H1 (cell line): ENCODE measurements around the gene PATJ. TPM values are rescaled to one million over a fixed set of nuclear protein-coding genes. Genes with fewer than 3 reads are reported as not detected.

ENCODE experiments used
- CTCF ChIA-PET: fragments of 300-600 bp; sonication (Branson Sonifier 250); formaldehyde crosslinking; loops from one replicate; lab custom pipeline; 2021; ENCODE audit not compliant: partially characterized antibody; lab: Charles Lee
- POLR2A ChIA-PET: fragments of 300-600 bp; sonication (Branson Sonifier 250); formaldehyde crosslinking; loops from one replicate; lab custom pipeline; 2021; ENCODE audit warnings: inconsistent platforms; ENCODE audit not compliant: partially characterized antibody; lab: Charles Lee
- DNase-seq, 2 experiments: peaks; one replicate each; pipeline versions ENCODE4 v3.0.0 to v3.0.0-alpha.2; 2010 to 2022; ENCODE audit warnings: low spot score in 2 of 2, low read depth in 1 of 2, mixed read lengths in 1 of 2
- FAIRE-seq: peaks from 2 replicates; lab custom pipeline; 2011; peaks lifted over from hg19 to GRCh38; lab: Jason Lieb, UNC
- H2AFZ ChIP-seq: 2 replicates; pipeline ENCODE4 v1.8.1; 2012; ENCODE audit warnings: low read length, inconsistent platforms
- H2AK5ac ChIP-seq: 2 replicates; pipeline ENCODE4 v1.6.1; 2013; ENCODE audit warnings: low read depth, low read length
- H2BK120ac ChIP-seq: replicated peaks from 2 replicates; pipeline ENCODE3; 2013; ENCODE audit warnings: low read depth, low read length, inconsistent platforms
- H2BK12ac ChIP-seq: 2 replicates; pipeline ENCODE4 v1.6.1; 2013; ENCODE audit warnings: low read depth, low read length
- H2BK15ac ChIP-seq: 2 replicates; pipeline ENCODE4 v1.6.1; 2013; ENCODE audit warnings: low read length
- H2BK20ac ChIP-seq: 2 replicates; pipeline ENCODE4 v1.6.1; 2013; ENCODE audit warnings: low read length
- H2BK5ac ChIP-seq: 2 replicates; pipeline ENCODE4 v1.6.1; 2013; ENCODE audit warnings: low read depth, low read length
- H3K14ac ChIP-seq: 2 replicates; pipeline ENCODE4 v1.6.1; 2013; ENCODE audit warnings: inconsistent platforms; ENCODE audit not compliant: insufficient read length
- H3K18ac ChIP-seq: 2 replicates; pipeline ENCODE4 v1.6.1; 2013; ENCODE audit warnings: low read length; ENCODE audit errors: extremely low read depth
- H3K23ac ChIP-seq: 2 replicates; pipeline ENCODE4 v1.6.1; 2013; ENCODE audit warnings: inconsistent platforms; ENCODE audit not compliant: insufficient read length
- H3K23me2 ChIP-seq: 2 replicates; pipeline ENCODE4 v1.6.1; 2013; ENCODE audit warnings: low read depth, low read length
- H3K27ac ChIP-seq: 2 replicates; pipeline ENCODE4 v1.6.1; 2011; ENCODE audit warnings: low read depth, low read length, inconsistent platforms
- H3K27me3 ChIP-seq, 4 experiments: replicated peaks in 1 of 4; 1 replicate in 1 of 4; 2 replicates in 3 of 4; pipeline versions ENCODE4 v1.6.1 to v1.8.1; 2011 to 2013; ENCODE audit warnings: low read length in 3 of 4, mild to moderate bottlenecking in 3 of 4, inconsistent platforms in 2 of 4, mixed read lengths in 2 of 4, moderate library complexity in 1 of 4; ENCODE audit not compliant: control insufficient read depth in 3 of 4, insufficient read depth in 3 of 4; ENCODE audit errors: extremely low read depth in 1 of 4
- H3K36me3 ChIP-seq, 4 experiments: 2 replicates each; pipeline versions ENCODE4 v1.6.1 to v1.8.1; 2011 to 2013; ENCODE audit warnings: mild to moderate bottlenecking in 4 of 4, low read length in 3 of 4, moderate library complexity in 2 of 4, control low read depth in 1 of 4, inconsistent platforms in 1 of 4; ENCODE audit not compliant: insufficient read depth in 4 of 4, control insufficient read depth in 2 of 4
- H3K4ac ChIP-seq: replicated peaks from 2 replicates; pipeline ENCODE3; 2013; ENCODE audit warnings: low read length, low read depth, mixed read lengths, inconsistent platforms; ENCODE audit not compliant: insufficient read length
- H3K4me1 ChIP-seq, 4 experiments: replicated peaks in 1 of 4; 1 replicate in 1 of 4; 2 replicates in 3 of 4; pipeline versions ENCODE4 v1.6.1 to v1.8.1; 2011 to 2013; ENCODE audit warnings: low read length in 3 of 4, inconsistent platforms in 2 of 4, mixed read lengths in 1 of 4; ENCODE audit not compliant: insufficient read depth in 4 of 4, control insufficient read depth in 3 of 4
- H3K4me2 ChIP-seq, 2 experiments: 2 replicates each; pipeline versions ENCODE4 v1.6.1 to v1.8.1; 2011 to 2013; ENCODE audit warnings: low read depth in 2 of 2, low read length in 2 of 2, control low read depth in 1 of 2, inconsistent platforms in 1 of 2, mild to moderate bottlenecking in 1 of 2; ENCODE audit not compliant: insufficient read depth in 1 of 2
- H3K4me3 ChIP-seq, 4 experiments: fragments of 200-600, 300-600 bp in 1 of 4; sonication (generic), shearing (Covaris generic), sonication (Bioruptor Twin) in 1 of 4; 2 replicates each; pipeline versions ENCODE4 v1.5.1 to v1.8.1; 2011 to 2016; ENCODE audit warnings: low read length in 4 of 4, low read depth in 3 of 4, control low read depth in 2 of 4, inconsistent platforms in 2 of 4, mild to moderate bottlenecking in 2 of 4, mixed read lengths in 1 of 4, moderate library complexity in 1 of 4; ENCODE audit not compliant: insufficient read depth in 2 of 4; ENCODE audit errors: extremely low read depth in 1 of 4
- H3K56ac ChIP-seq: replicated peaks from 2 replicates; pipeline ENCODE3; 2013; ENCODE audit warnings: low read depth, mild to moderate bottlenecking, mixed read lengths, low read length, inconsistent platforms; ENCODE audit not compliant: insufficient read length
- H3K79me1 ChIP-seq: 2 replicates; pipeline ENCODE4 v1.6.1; 2013; ENCODE audit warnings: low read depth, low read length, control low read depth
- H3K79me2 ChIP-seq, 2 experiments: 2 replicates each; pipeline versions ENCODE4 v1.6.1 to v1.8.1; 2012 to 2013; ENCODE audit warnings: low read length in 2 of 2, mild to moderate bottlenecking in 2 of 2, inconsistent platforms in 1 of 2; ENCODE audit not compliant: insufficient read depth in 2 of 2, control insufficient read depth in 1 of 2
- H3K9ac ChIP-seq, 4 experiments: replicated peaks in 1 of 4; 1 replicate in 1 of 4; 2 replicates in 3 of 4; pipeline versions ENCODE4 v1.6.1 to v1.8.1; 2011 to 2013; ENCODE audit warnings: low read depth in 3 of 4, low read length in 3 of 4, control low read depth in 2 of 4, mild to moderate bottlenecking in 2 of 4, moderate library complexity in 2 of 4, inconsistent platforms in 1 of 4; ENCODE audit errors: extremely low read depth in 1 of 4
- H3K9me3 ChIP-seq, 2 experiments: 2 replicates each; pipeline versions ENCODE4 v1.6.1 to v1.8.1; 2012 to 2013; ENCODE audit warnings: mild to moderate bottlenecking in 2 of 2, moderate library complexity in 2 of 2, control low read depth in 1 of 2, inconsistent platforms in 1 of 2, low read depth in 1 of 2, low read length in 1 of 2, mixed read lengths in 1 of 2; ENCODE audit not compliant: insufficient read depth in 2 of 2
- H4K20me1 ChIP-seq, 2 experiments: replicated peaks in 1 of 2; 2 replicates each; pipeline versions ENCODE3 to v1.8.1; 2011 to 2013; ENCODE audit warnings: inconsistent platforms in 2 of 2, low read length in 2 of 2, mild to moderate bottlenecking in 1 of 2; ENCODE audit not compliant: insufficient read depth in 2 of 2, control insufficient read depth in 1 of 2
- H4K5ac ChIP-seq: 2 replicates; pipeline ENCODE4 v1.6.1; 2013; ENCODE audit warnings: low read length, low read depth, mixed read lengths, inconsistent platforms; ENCODE audit not compliant: insufficient read length
- H4K8ac ChIP-seq: 2 replicates; pipeline ENCODE4 v1.8.0; 2013; ENCODE audit warnings: mild to moderate bottlenecking, moderate library complexity, low read length, inconsistent platforms; ENCODE audit not compliant: insufficient read depth; ENCODE audit errors: extremely low read depth
- H4K91ac ChIP-seq: replicated peaks from 2 replicates; pipeline ENCODE3; 2013; ENCODE audit warnings: low read length, mixed read lengths, inconsistent platforms; ENCODE audit not compliant: insufficient read length
- BRCA1 ChIP-seq: IDR thresholded peaks from 2 replicates; pipeline ENCODE4 v1.6.1; 2012; ENCODE audit warnings: low read depth, low read length, improper control_type of control experiment
- CBX5 ChIP-seq: fragments of 300-800, 300-1000 bp; sonication (generic); IDR thresholded peaks from 2 replicates; pipeline ENCODE4 v1.7.1; 2016; ENCODE audit warnings: antibody characterized with exemption, low read length, low read depth
- CTCF ChIP-seq, 3 experiments: IDR thresholded peaks; 1 replicate in 2 of 3; 2 replicates in 1 of 3; pipeline versions ENCODE4 v1.5.1 to v1.6.1; 2011; ENCODE audit warnings: low read length in 3 of 3, mild to moderate bottlenecking in 3 of 3, inconsistent platforms in 2 of 3, low read depth in 1 of 3, moderate library complexity in 1 of 3; ENCODE audit not compliant: insufficient read depth in 1 of 3; ENCODE audit errors: control extremely low read depth in 1 of 3
- FOSL1 ChIP-seq: IDR thresholded peaks from 2 replicates; pipeline ENCODE4 v1.6.1; 2011; ENCODE audit warnings: mild to moderate bottlenecking, low read depth, low read length, moderate library complexity; ENCODE audit not compliant: insufficient read depth
- HDAC2 ChIP-seq, 2 experiments: fragments of 300-600 bp in 1 of 2; sonication (generic) in 1 of 2; IDR thresholded peaks; 2 replicates each; pipeline ENCODE4 v1.6.1; 2011 to 2012; ENCODE audit warnings: low read depth in 2 of 2, low read length in 2 of 2, mild to moderate bottlenecking in 2 of 2, moderate library complexity in 2 of 2, borderline replicate concordance in 1 of 2, inconsistent platforms in 1 of 2
- NRF1 ChIP-seq: IDR thresholded peaks from 2 replicates; pipeline ENCODE4 v1.6.1; 2011; ENCODE audit warnings: mild to moderate bottlenecking, low read depth, low read length, improper control_type of control experiment
- RFX5 ChIP-seq: IDR thresholded peaks from 2 replicates; pipeline ENCODE4 v1.6.1; 2011; ENCODE audit warnings: low read depth, low read length, improper control_type of control experiment, borderline replicate concordance
- SRF ChIP-seq: IDR thresholded peaks from 2 replicates; pipeline ENCODE4 v1.6.1; 2011; ENCODE audit warnings: mild to moderate bottlenecking, low read depth, low read length, moderate library complexity
- TBP ChIP-seq: IDR thresholded peaks from 2 replicates; pipeline ENCODE4 v1.6.1; 2011; ENCODE audit warnings: low read depth, low read length, improper control_type of control experiment
- TEAD4 ChIP-seq: IDR thresholded peaks from 2 replicates; pipeline ENCODE4 v1.6.1; 2012; ENCODE audit warnings: low read depth, low read length, inconsistent platforms, mixed read lengths
- YY1 ChIP-seq: IDR thresholded peaks from 2 replicates; pipeline ENCODE4 v1.6.1; 2011; ENCODE audit warnings: low read depth, mild to moderate bottlenecking, low read length
- WGBS, 2 experiments: shearing (Covaris generic) in 1 of 2; methylation state at CpG; one replicate each; pipeline versions ENCODE4 v1.1.6 to v1.1.7; 2013 to 2015; ENCODE audit warnings: low lambda C conversion rate in 2 of 2, mixed read lengths in 2 of 2, inconsistent platforms in 1 of 2, low coverage in 1 of 2, missing lambda C conversion rate in 1 of 2; ENCODE audit not compliant: insufficient replicate concordance in 2 of 2, insufficient coverage in 1 of 2, insufficient read length in 1 of 2; ENCODE audit errors: extremely low coverage in 1 of 2, missing lambda C conversion rate in 1 of 2; 5-methylcytosine and 5-hydroxymethylcytosine counted together
- polyA plus RNA-seq, 7 experiments: library from polyadenylated mRNA; depleted of rRNA in 3 of 7; stranded (reverse) in 5 of 7; unstranded in 2 of 7; fragments of >200 nt in 5 of 7; fragments of 200-250 nt in 2 of 7; gene quantifications; 1 replicate in 5 of 7; 2 replicates in 1 of 7; 4 replicates in 1 of 7; pipeline versions ENCODE4 v1.2.1 to v1.2.3, GENCODE V29; 2011 to 2013; ENCODE audit warnings: missing spikeins in 2 of 7, mixed read lengths in 2 of 7
- total RNA-seq: library from RNA; stranded (reverse); fragmentation: NEBNext Ultra II Directional; extraction: Animal tissue kit (Norgen Biotek cat#: 25700); gene quantifications from 2 replicates; pipeline ENCODE4 v1.2.1, GENCODE V29; 2021

PATJ gene
- total and polyA plus RNA-seq, 2 of the 8 experiments (the other 6 are each of a cell fraction or from before 2014, with no cell fraction given), result 8.2 to 55.6 TPM

GRCh38 chr1:61936839-61937238 lies 194.6 kb downstream of the PATJ start:
- ChIA-PET CTCF (interaction anchor here (0.9 to 1.6 kb wide), 7 partner anchors 10 to 135 kb away, joined by 3 to 4 read pairs (median 3); no protein-coding TSS in a partner anchor), POLR2A (interaction anchor here (0.5 kb wide), 1 partner anchor 68 kb away, joined by 3 read pairs; no protein-coding TSS in a partner anchor)
- Histone ChIP-seq H3K36me3 (no peaks in the 10 kb centered on the region), H2BK15ac (no peak overlapping the region), H4K91ac (no peak overlapping the region), H3K4ac (no peak overlapping the region), H3K9ac (no peak overlapping the region), H2BK20ac (no peak overlapping the region), H3K4me3 (no peak overlapping the region), H3K23me2 (no peaks in the 10 kb centered on the region), H2BK5ac (no peak overlapping the region), H3K18ac (no peak overlapping the region), H2BK120ac (no peak overlapping the region), H3K4me1 (no peaks in the 10 kb centered on the region), H3K23ac (no peak overlapping the region), H4K20me1 (peaks cover 0 to 1% of the 10 kb centered on the region in 2 experiments), H3K4me2 (no peak overlapping the region), H2AK5ac (no peak overlapping the region), H2AFZ (no peak overlapping the region), H4K8ac (no peak overlapping the region), H3K14ac (no peak overlapping the region), H3K79me1 (no peaks in the 10 kb centered on the region), H3K56ac (no peak overlapping the region), H3K27me3 (no peaks in the 10 kb centered on the region), H3K9me3 (no peaks in the 10 kb centered on the region), H3K79me2 (no peaks in the 10 kb centered on the region), H4K5ac (no peak overlapping the region), H3K27ac (no peak overlapping the region), H2BK12ac (no peak overlapping the region)
- FAIRE-seq (no peak), DNase-seq (no peak)
- WGBS, 2 experiments, result 74% methylated on average over 5 of the region's 5 CpGs; no CpG with 5 or more reads in 1 of the 2 experiments
- no peak for TF ChIP-seq NRF1
- TF ChIP-seq CTCF (IDR thresholded peaks at IDR 0.05; ENCODE audit: control extremely low read depth in 1 of 3, insufficient read depth in 1 of 3, low read depth in 1 of 3, low read length in 3 of 3), result no peak
- no peak for TF ChIP-seq YY1
- TF ChIP-seq TEAD4, result no peak
- no peak for TF ChIP-seq HDAC2 (IDR thresholded peaks at IDR 0.05; ENCODE audit: borderline replicate concordance in 1 of 2, low read depth in 2 of 2, low read length in 2 of 2)
- TF ChIP-seq CBX5, result no peak
- TF ChIP-seq SRF, result no peak
- no peak for TF ChIP-seq RFX5
- no peak for TF ChIP-seq TBP
- no peak for TF ChIP-seq FOSL1
- no peak for TF ChIP-seq BRCA1
